ENCODE data around the gene TRNAU1AP. TPM values are rescaled to one million over a fixed set of nuclear protein-coding genes. Genes with fewer than 3 reads are reported as not detected.

Gene TRNAU1AP
- total and polyA plus RNA-seq, 2 of the 13 experiments (the other 11 are each of a cell fraction or from before 2014, with no cell fraction given): 29.0 to 42.9 TPM

DNA sequence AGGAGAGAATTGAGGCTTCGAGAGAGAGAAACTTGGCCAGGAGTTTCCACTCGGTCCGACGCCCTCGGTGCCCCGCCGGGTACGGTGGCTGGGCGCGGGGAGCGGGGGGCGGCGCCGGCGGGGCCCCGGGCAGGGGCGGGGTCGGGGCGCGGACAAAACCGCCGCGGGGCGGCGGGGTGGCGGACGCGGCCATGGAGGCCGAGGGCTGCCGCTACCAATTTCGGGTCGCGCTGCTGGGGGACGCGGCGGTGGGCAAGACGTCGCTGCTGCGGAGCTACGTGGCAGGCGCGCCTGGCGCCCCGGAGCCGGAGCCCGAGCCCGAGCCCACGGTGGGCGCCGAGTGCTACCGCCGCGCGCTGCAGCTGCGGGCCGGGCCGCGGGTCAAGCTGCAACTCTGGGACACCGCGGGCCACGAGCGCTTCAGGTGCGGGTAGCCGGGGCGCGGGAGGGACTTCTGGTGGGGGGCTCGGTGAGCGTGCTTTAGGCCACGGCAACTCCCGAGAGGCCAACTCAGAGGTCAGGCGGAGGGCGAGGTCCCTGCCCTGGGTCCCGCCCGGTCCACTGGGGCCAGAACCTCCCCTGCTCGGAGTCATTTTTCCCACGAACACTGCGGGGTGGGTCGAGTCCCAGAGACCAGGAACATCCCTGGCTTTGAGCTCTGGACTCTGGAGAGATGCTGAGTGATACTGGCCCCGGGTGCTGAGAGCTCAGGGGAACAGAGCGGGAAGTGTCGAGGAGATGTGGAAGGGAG is 39.6 kb downstream of the TRNAU1AP start (continued):
- TF ChIP-seq PLRG1 (conservative IDR thresholded peaks at IDR 0.05) (no peak), NR2F1 (CRISPR knock-in tag; IDR thresholded peaks at IDR 0.05) (peak in 1 of 2 experiments; percentile 50; a peak in 1 of 4 replicates), TOPORS (CRISPR knock-in tag; IDR thresholded peaks at IDR 0.05) (no peak), HDAC2 (CRISPR knock-in tag; IDR thresholded peaks at IDR 0.05) (no peak), SIN3B (IDR thresholded peaks at IDR 0.05; ENCODE audit: low read length) (no peak), ZNF512B (CRISPR knock-in tag; IDR thresholded peaks at IDR 0.05; ENCODE audit: borderline replicate concordance) (no peak), ZNF33B (CRISPR knock-in tag; IDR thresholded peaks at IDR 0.05) (no peak), TSC22D2 (CRISPR knock-in tag; IDR thresholded peaks at IDR 0.05; ENCODE audit: borderline replicate concordance) (no peak), MTF1 (CRISPR knock-in tag; IDR thresholded peaks at IDR 0.05) (no peak), SRSF9 (IDR thresholded peaks at IDR 0.05; ENCODE audit: borderline replicate concordance, insufficient read depth, low read depth, low read length, poor library complexity, severe bottlenecking) (no peak), GABPA (IDR thresholded peaks at IDR 0.05; ENCODE audit: low read depth, low read length) (no peak), GABPA (CRISPR knock-in tag; IDR thresholded peaks at IDR 0.05; ENCODE audit: low read depth) (no peak), DMAP1 (CRISPR knock-in tag; IDR thresholded peaks at IDR 0.05) (0 out of 2 replicates have a peak, but pooled peaks have one; percentile 13)
- TF ChIP-seq, protein P1, sequence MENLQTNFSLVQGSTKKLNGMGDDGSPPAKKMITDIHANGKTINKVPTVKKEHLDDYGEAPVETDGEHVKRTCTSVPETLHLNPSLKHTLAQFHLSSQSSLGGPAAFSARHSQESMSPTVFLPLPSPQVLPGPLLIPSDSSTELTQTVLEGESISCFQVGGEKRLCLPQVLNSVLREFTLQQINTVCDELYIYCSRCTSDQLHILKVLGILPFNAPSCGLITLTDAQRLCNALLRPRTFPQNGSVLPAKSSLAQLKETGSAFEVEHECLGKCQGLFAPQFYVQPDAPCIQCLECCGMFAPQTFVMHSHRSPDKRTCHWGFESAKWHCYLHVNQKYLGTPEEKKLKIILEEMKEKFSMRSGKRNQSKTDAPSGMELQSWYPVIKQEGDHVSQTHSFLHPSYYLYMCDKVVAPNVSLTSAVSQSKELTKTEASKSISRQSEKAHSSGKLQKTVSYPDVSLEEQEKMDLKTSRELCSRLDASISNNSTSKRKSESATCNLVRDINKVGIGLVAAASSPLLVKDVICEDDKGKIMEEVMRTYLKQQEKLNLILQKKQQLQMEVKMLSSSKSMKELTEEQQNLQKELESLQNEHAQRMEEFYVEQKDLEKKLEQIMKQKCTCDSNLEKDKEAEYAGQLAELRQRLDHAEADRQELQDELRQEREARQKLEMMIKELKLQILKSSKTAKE (CRISPR knock-in tag; IDR thresholded peaks at IDR 0.05; ENCODE audit: borderline replicate concordance): no peak
- TF ChIP-seq, protein P2, sequence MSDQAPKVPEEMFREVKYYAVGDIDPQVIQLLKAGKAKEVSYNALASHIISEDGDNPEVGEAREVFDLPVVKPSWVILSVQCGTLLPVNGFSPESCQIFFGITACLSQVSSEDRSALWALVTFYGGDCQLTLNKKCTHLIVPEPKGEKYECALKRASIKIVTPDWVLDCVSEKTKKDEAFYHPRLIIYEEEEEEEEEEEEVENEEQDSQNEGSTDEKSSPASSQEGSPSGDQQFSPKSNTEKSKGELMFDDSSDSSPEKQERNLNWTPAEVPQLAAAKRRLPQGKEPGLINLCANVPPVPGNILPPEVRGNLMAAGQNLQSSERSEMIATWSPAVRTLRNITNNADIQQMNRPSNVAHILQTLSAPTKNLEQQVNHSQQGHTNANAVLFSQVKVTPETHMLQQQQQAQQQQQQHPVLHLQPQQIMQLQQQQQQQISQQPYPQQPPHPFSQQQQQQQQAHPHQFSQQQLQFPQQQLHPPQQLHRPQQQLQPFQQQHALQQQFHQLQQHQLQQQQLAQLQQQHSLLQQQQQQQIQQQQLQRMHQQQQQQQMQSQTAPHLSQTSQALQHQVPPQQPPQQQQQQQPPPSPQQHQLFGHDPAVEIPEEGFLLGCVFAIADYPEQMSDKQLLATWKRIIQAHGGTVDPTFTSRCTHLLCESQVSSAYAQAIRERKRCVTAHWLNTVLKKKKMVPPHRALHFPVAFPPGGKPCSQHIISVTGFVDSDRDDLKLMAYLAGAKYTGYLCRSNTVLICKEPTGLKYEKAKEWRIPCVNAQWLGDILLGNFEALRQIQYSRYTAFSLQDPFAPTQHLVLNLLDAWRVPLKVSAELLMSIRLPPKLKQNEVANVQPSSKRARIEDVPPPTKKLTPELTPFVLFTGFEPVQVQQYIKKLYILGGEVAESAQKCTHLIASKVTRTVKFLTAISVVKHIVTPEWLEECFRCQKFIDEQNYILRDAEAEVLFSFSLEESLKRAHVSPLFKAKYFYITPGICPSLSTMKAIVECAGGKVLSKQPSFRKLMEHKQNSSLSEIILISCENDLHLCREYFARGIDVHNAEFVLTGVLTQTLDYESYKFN (CRISPR knock-in tag; conservative IDR thresholded peaks at IDR 0.05): no peak
- TF ChIP-seq, protein P3, sequence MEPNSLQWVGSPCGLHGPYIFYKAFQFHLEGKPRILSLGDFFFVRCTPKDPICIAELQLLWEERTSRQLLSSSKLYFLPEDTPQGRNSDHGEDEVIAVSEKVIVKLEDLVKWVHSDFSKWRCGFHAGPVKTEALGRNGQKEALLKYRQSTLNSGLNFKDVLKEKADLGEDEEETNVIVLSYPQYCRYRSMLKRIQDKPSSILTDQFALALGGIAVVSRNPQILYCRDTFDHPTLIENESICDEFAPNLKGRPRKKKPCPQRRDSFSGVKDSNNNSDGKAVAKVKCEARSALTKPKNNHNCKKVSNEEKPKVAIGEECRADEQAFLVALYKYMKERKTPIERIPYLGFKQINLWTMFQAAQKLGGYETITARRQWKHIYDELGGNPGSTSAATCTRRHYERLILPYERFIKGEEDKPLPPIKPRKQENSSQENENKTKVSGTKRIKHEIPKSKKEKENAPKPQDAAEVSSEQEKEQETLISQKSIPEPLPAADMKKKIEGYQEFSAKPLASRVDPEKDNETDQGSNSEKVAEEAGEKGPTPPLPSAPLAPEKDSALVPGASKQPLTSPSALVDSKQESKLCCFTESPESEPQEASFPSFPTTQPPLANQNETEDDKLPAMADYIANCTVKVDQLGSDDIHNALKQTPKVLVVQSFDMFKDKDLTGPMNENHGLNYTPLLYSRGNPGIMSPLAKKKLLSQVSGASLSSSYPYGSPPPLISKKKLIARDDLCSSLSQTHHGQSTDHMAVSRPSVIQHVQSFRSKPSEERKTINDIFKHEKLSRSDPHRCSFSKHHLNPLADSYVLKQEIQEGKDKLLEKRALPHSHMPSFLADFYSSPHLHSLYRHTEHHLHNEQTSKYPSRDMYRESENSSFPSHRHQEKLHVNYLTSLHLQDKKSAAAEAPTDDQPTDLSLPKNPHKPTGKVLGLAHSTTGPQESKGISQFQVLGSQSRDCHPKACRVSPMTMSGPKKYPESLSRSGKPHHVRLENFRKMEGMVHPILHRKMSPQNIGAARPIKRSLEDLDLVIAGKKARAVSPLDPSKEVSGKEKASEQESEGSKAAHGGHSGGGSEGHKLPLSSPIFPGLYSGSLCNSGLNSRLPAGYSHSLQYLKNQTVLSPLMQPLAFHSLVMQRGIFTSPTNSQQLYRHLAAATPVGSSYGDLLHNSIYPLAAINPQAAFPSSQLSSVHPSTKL (CRISPR knock-in tag; IDR thresholded peaks at IDR 0.05): no peak
